IMR-90 (cell line): Measurements from ENCODE around the gene MYH3. TPM values are rescaled to one million over a fixed set of nuclear protein-coding genes. Genes with fewer than 3 reads are reported as not detected.

Source experiments
- ATAC-seq: fragments of 200-7000 bp; cut with Tn5 transposase; 2 replicates; pipeline ENCODE4 v1.9.1; 2020; ENCODE audit warnings: low read depth, mild to moderate bottlenecking, moderate library complexity
- BruUV-seq: library from RNA; stranded (reverse); fragments of 400-500 nt; replicated peaks from 2 replicates; lab custom pipeline; 2021; lab: Mats Ljungman, UMichigan
- CTCF ChIA-PET: fragments of 300-600 bp; formaldehyde crosslinking; extraction: SDS; loops from one replicate; lab custom pipeline; 2021; ENCODE audit warnings: antibody characterized with exemption; lab: Yijun Ruan, JAX
- POLR2A ChIA-PET: fragments of 300-600 bp; sonication (Branson Sonifier 250); formaldehyde crosslinking; loops from one replicate; lab custom pipeline; 2022; ENCODE audit warnings: antibody characterized with exemption; ENCODE audit not compliant: unreplicated experiment; lab: Charles Lee
- DNase-seq: peaks from one replicate; pipeline ENCODE4 v3.0.0; 2013
- H2AFZ ChIP-seq: replicated peaks from 2 replicates; pipeline ENCODE3; 2013; ENCODE audit warnings: low read length, mild to moderate bottlenecking; ENCODE audit not compliant: poor library complexity
- H2AK5ac ChIP-seq: 2 replicates; pipeline ENCODE4 v1.6.1; 2013; ENCODE audit warnings: low read depth, low read length, inconsistent platforms
- H2AK9ac ChIP-seq: replicated peaks from 2 replicates; pipeline ENCODE3; 2013; ENCODE audit warnings: mild to moderate bottlenecking, low read depth, low read length, moderate library complexity; ENCODE audit not compliant: poor library complexity
- H2BK120ac ChIP-seq: 2 replicates; pipeline ENCODE4 v1.6.1; 2013; ENCODE audit warnings: low read depth, low read length, inconsistent platforms
- H2BK15ac ChIP-seq: 3 replicates; pipeline ENCODE4 v1.6.1; 2013; ENCODE audit warnings: low read depth, low read length, inconsistent platforms
- H2BK20ac ChIP-seq: 2 replicates; pipeline ENCODE4 v1.6.1; 2013; ENCODE audit warnings: low read depth, mild to moderate bottlenecking, inconsistent platforms, low read length, moderate library complexity
- H2BK5ac ChIP-seq: 2 replicates; pipeline ENCODE4 v1.6.1; 2013; ENCODE audit warnings: mild to moderate bottlenecking, low read depth, low read length, inconsistent platforms; ENCODE audit not compliant: poor library complexity, severe bottlenecking
- H3K14ac ChIP-seq: replicated peaks from 2 replicates; pipeline ENCODE4 v1.6.1; 2013; ENCODE audit warnings: low read depth, low read length, inconsistent platforms
- H3K18ac ChIP-seq: 2 replicates; pipeline ENCODE4 v1.6.1; 2013; ENCODE audit warnings: low read depth, low read length, control low read depth
- H3K23ac ChIP-seq: 2 replicates; pipeline ENCODE4 v1.6.1; 2013; ENCODE audit warnings: low read depth, low read length, inconsistent platforms
- H3K27ac ChIP-seq: 2 replicates; pipeline ENCODE4 v1.5.1; 2013; ENCODE audit warnings: mild to moderate bottlenecking, control low read depth, low read length; ENCODE audit not compliant: insufficient read depth
- H3K27me3 ChIP-seq: 2 replicates; pipeline ENCODE4 v1.6.1; 2013; ENCODE audit warnings: low read length; ENCODE audit not compliant: control insufficient read depth, insufficient read depth
- H3K36me3 ChIP-seq: 2 replicates; pipeline ENCODE4 v1.6.1; 2013; ENCODE audit warnings: low read length, mixed read lengths; ENCODE audit not compliant: control insufficient read depth, insufficient read depth
- H3K4ac ChIP-seq: 2 replicates; pipeline ENCODE4 v1.6.1; 2013; ENCODE audit warnings: low read depth, low read length, inconsistent platforms
- H3K4me1 ChIP-seq: 2 replicates; pipeline ENCODE4 v1.6.1; 2013; ENCODE audit warnings: low read length, mixed read lengths; ENCODE audit not compliant: control insufficient read depth, insufficient read depth
- H3K4me2 ChIP-seq: 2 replicates; pipeline ENCODE4 v1.6.1; 2013; ENCODE audit warnings: low read depth, mild to moderate bottlenecking, control low read depth, low read length, moderate library complexity
- H3K4me3 ChIP-seq: 2 replicates; pipeline ENCODE4 v1.5.1; 2013; ENCODE audit warnings: low read depth, mild to moderate bottlenecking, control low read depth, low read length, moderate library complexity; ENCODE audit not compliant: insufficient read depth
- H3K56ac ChIP-seq: 2 replicates; pipeline ENCODE4 v1.6.1; 2013; ENCODE audit warnings: low read length, inconsistent platforms; ENCODE audit not compliant: insufficient read depth; ENCODE audit errors: extremely low read depth
- H3K79me1 ChIP-seq, 2 experiments: 2 replicates each; pipeline ENCODE4 v1.6.1; 2013; ENCODE audit warnings: low read length in 2 of 2, inconsistent platforms in 1 of 2, low read depth in 1 of 2
- H3K9ac ChIP-seq: 2 replicates; pipeline ENCODE4 v1.6.1; 2013; ENCODE audit warnings: low read depth, low read length, control low read depth
- H3K9me1 ChIP-seq: 2 replicates; pipeline ENCODE4 v1.6.1; 2013; ENCODE audit warnings: low read length, inconsistent platforms; ENCODE audit not compliant: insufficient read depth
- H3K9me3 ChIP-seq: 2 replicates; pipeline ENCODE4 v1.6.1; 2013; ENCODE audit warnings: low read length; ENCODE audit not compliant: control insufficient read depth, insufficient read depth
- H4K20me1 ChIP-seq: 2 replicates; pipeline ENCODE4 v1.6.1; 2013; ENCODE audit warnings: low read length, inconsistent platforms; ENCODE audit not compliant: insufficient read depth
- H4K5ac ChIP-seq: 2 replicates; pipeline ENCODE4 v1.6.1; 2013; ENCODE audit warnings: mild to moderate bottlenecking, low read depth, low read length, control low read depth
- H4K8ac ChIP-seq, 2 experiments: 2 replicates each; pipeline ENCODE4 v1.6.1; 2013; ENCODE audit warnings: low read depth in 2 of 2, low read length in 2 of 2, control low read depth in 1 of 2, inconsistent platforms in 1 of 2
- H4K91ac ChIP-seq: 2 replicates; pipeline ENCODE4 v1.6.1; 2013; ENCODE audit warnings: low read depth, low read length, inconsistent platforms; ENCODE audit not compliant: insufficient read depth
- NFE2L2 ChIP-seq: fragments of 150-350 bp; IDR thresholded peaks from 2 replicates; pipeline ENCODE4 v1.6.1; 2016; ENCODE audit warnings: low read depth, mild to moderate bottlenecking, low read length
- RCOR1 ChIP-seq: IDR thresholded peaks from 2 replicates; pipeline ENCODE4 v1.6.1; 2012; ENCODE audit warnings: mild to moderate bottlenecking, low read length, improper control_type of control experiment; ENCODE audit not compliant: insufficient replicate concordance
- RFX5 ChIP-seq: IDR thresholded peaks from 2 replicates; pipeline ENCODE4 v1.8.0; 2012; ENCODE audit warnings: low read depth, mild to moderate bottlenecking, low read length, moderate library complexity
- WGBS, 2 experiments: methylation state at CpG; one replicate each; pipeline versions ENCODE4 v1.1.5 to v1.1.7; 2013; ENCODE audit warnings: missing lambda C conversion rate in 2 of 2; ENCODE audit not compliant: insufficient read length in 1 of 2; ENCODE audit errors: extremely low coverage in 2 of 2; 5-methylcytosine and 5-hydroxymethylcytosine counted together
- dilution Hi-C: fragments of 300-500 bp; cut with HindIII; formaldehyde crosslinking; loops from one replicate; pipeline ENCODE4 v1.14.3; 2018; ENCODE audit warnings: low sequenced_read_pairs; ENCODE audit not compliant: unreplicated experiment
- in situ Hi-C: fragments of 300-500 bp; cut with MboI; formaldehyde crosslinking; loops from 3 replicates; pipeline ENCODE4 v1.14.3; 2019; ENCODE audit warnings: low sequenced_read_pairs, inconsistent platforms, mixed read lengths
- intact Hi-C: fragments of 100-400 bp; cut with micrococcal nuclease; formaldehyde crosslinking; loops from 2 replicates; pipeline ENCODE4 v1.10.0; 2022
- polyA plus RNA-seq, 3 experiments: library from polyadenylated mRNA; depleted of rRNA; stranded (reverse); fragments of >200 nt; gene quantifications; 2 replicates each; pipeline ENCODE4 v1.2.3, GENCODE V29; 2012; ENCODE audit warnings: low replicate concordance in 1 of 3
- total RNA-seq: library from RNA; depleted of rRNA; stranded (reverse); fragments of >200 nt; gene quantifications from 2 replicates; pipeline ENCODE4 v1.2.3, GENCODE V29; 2012

The MYH3 gene
- total and polyA plus RNA-seq, 2 of the 4 experiments (the other 2 are of a cell fraction), result 0.54 to 0.63 TPM

GRCh38 chr17:10608244-10608643 lies 48.9 kb downstream of the MYH3 start:
- in situ Hi-C loops, result loop anchor here (25.0 kb wide), 1 partner anchor 871 kb away; no protein-coding TSS in a partner anchor
- Histone ChIP-seq H3K14ac (no peak overlapping the region), H4K20me1 (no peaks in the 10 kb centered on the region), H2BK20ac (no peak overlapping the region), H2AK9ac (no peak overlapping the region), H3K4me1 (peaks cover 2% of the 10 kb centered on the region; the same call in 1 of the 2 replicates), H3K36me3 (no peaks in the 10 kb centered on the region), H2AFZ (no peak overlapping the region), H4K5ac (no peak overlapping the region), H3K9me1 (no peaks in the 10 kb centered on the region), H3K4me2 (no peak overlapping the region), H4K8ac (no peak overlapping the region), H3K4ac (no peak overlapping the region), H3K27ac (no peak overlapping the region), H3K4me3 (no peak overlapping the region), H2AK5ac (no peak overlapping the region), H3K9me3 (no peaks in the 10 kb centered on the region), H4K91ac (no peak overlapping the region), H3K27me3 (no peaks in the 10 kb centered on the region; the same call in 1 of the 2 replicates), H2BK15ac (no peak overlapping the region), H3K23ac (no peak overlapping the region), H3K18ac (no peak overlapping the region), H3K9ac (no peak overlapping the region), H3K56ac (no peak overlapping the region), H3K79me1 (no peaks in the 10 kb centered on the region), H2BK120ac (no peak overlapping the region), H2BK5ac (no peak overlapping the region)
- ATAC-seq (no peak), DNase-seq (no peak)
- BruUV-seq, result no TSS peak
- ChIA-PET POLR2A (no interaction called here), CTCF (interaction anchor here (1.1 kb wide), 1 partner anchor 9 kb away, joined by 4 read pairs; no protein-coding TSS in a partner anchor)
- intact Hi-C loops, result no loop called here
- TF ChIP-seq NFE2L2 (no peak), RCOR1 (no peak), RFX5 (no peak)
- dilution Hi-C loops, result no loop called here
- 20% methylated on average over 1 of the region's 5 CpGs; no CpG with 5 or more reads in 1 of the 2 experiments for WGBS, 2 experiments
